ENCODE data around the gene RABEP1. TPM values are rescaled to one million over a fixed set of nuclear protein-coding genes. Genes with fewer than 3 reads are reported as not detected.
"Not testable (repeated sequence)": the region's sequence is repeated elsewhere in the genome, so short reads cannot be mapped to it uniquely, and the experiment has no call there.

Gene RABEP1
- total RNA-seq, 1 experiment from 2014 or later, result 53.0 TPM

- Histone ChIP-seq H3F3A (ENCODE audit: insufficient read depth, low read depth) (peaks cover 59% of the 10 kb centered on the region), H4K20me1 (ENCODE audit: insufficient read depth) (peaks cover 14% of the 10 kb centered on the region), H3K79me2 (ENCODE audit: low read depth) (peaks cover 4% of the 10 kb centered on the region; the same call in 1 of the 2 replicates), H3K9me3 (ENCODE audit: insufficient read depth, low read depth) (no peaks in the 10 kb centered on the region), H3K9me2 (ENCODE audit: insufficient read depth) (no peaks in the 10 kb centered on the region), H2AFZ (no peak overlapping the region), H3K27ac (0 out of 2 replicates have a peak overlapping the region, but pooled peaks have one; percentile 27), H3K27me3 (ENCODE audit: insufficient read depth, low read depth) (no peaks in the 10 kb centered on the region), H3K4me3 (no peak overlapping the region), H3K4me2 (no peak overlapping the region), H3K4me1 (replicated peaks; ENCODE audit: insufficient read depth) (no peaks in the 10 kb centered on the region), H3K36me3 (ENCODE audit: low read depth) (peaks cover 56% of the 10 kb centered on the region)
- DNase-seq, result no peak
- ChIA-PET POLR2A (ENCODE audit: unreplicated experiment) (no interaction called here), CTCF (no interaction called here)
- no TSS peak for BruUV-seq (replicated peaks)
- TF ChIP-seq EZH2 (IDR thresholded peaks at IDR 0.05; ENCODE audit: low read depth), result no peak
- no peak for TF ChIP-seq CTCF (conservative IDR thresholded peaks at IDR 0.05)
- intact Hi-C loops (cut with micrococcal nuclease; ENCODE audit: unreplicated experiment), result no loop called here
Measured at GRCh38 chr17:5429191-5429887, 147.3 kb downstream of the RABEP1 start.

GRCh38 chr17:5430413-5430999 lies 148.4 kb downstream of the RABEP1 start:
- no peaks in the 10 kb centered on the region for H3K9me3 ChIP-seq (ENCODE audit: insufficient read depth, low read depth)
- ChIA-PET POLR2A (ENCODE audit: unreplicated experiment) (interaction anchor here (0.6 kb wide), 2 partner anchors 11 to 21 kb away, joined by 10 to 14 read pairs; no protein-coding TSS in a partner anchor), CTCF (interaction anchor here (1.0 kb wide), 1 partner anchor 9 kb away, joined by 4 read pairs; the partner anchor contains the start of gene C1QBP)
- DNase-seq, result no peak
- H3K79me2 ChIP-seq (ENCODE audit: low read depth), result peaks cover 13% of the 10 kb centered on the region
- H3K4me1 ChIP-seq (replicated peaks; ENCODE audit: insufficient read depth), result no peaks in the 10 kb centered on the region
- H3K27me3 ChIP-seq (ENCODE audit: insufficient read depth, low read depth), result no peaks in the 10 kb centered on the region
- no peak overlapping the region for H3K4me3 ChIP-seq
- H3K4me2 ChIP-seq, result no peak overlapping the region
- no peak overlapping the region for H2AFZ ChIP-seq
- BruUV-seq (replicated peaks), result no TSS peak
- peaks cover 70% of the 10 kb centered on the region for H3F3A ChIP-seq (ENCODE audit: insufficient read depth, low read depth)
- no peaks in the 10 kb centered on the region for H3K9me2 ChIP-seq (ENCODE audit: insufficient read depth)
- intact Hi-C loops (cut with micrococcal nuclease; ENCODE audit: unreplicated experiment), result no loop called here
- no peak for TF ChIP-seq EZH2 (IDR thresholded peaks at IDR 0.05; ENCODE audit: low read depth)
- TF ChIP-seq CTCF (conservative IDR thresholded peaks at IDR 0.05), result no peak
- peak overlapping the region; percentile 5; the same call in 1 of the 2 replicates for H3K27ac ChIP-seq
- H4K20me1 ChIP-seq (ENCODE audit: insufficient read depth), result peaks cover 23% of the 10 kb centered on the region
- H3K36me3 ChIP-seq (ENCODE audit: low read depth), result peaks cover 53% of the 10 kb centered on the region

GRCh38 chr17:5431234-5431633 lies 149.2 kb downstream of the RABEP1 start:
- H3K4me2 ChIP-seq; H2AFZ ChIP-seq; BruUV-seq (replicated peaks); H3K27me3 ChIP-seq (ENCODE audit: insufficient read depth, low read depth); H3K4me1 ChIP-seq (replicated peaks; ENCODE audit: insufficient read depth); H3K9me2 ChIP-seq (ENCODE audit: insufficient read depth); H3K27ac ChIP-seq; intact Hi-C loops (cut with micrococcal nuclease; ENCODE audit: unreplicated experiment); DNase-seq; H3K4me3 ChIP-seq; H3K9me3 ChIP-seq (ENCODE audit: insufficient read depth, low read depth): not testable (repeated sequence)
- peaks cover 29% of the 10 kb centered on the region for H4K20me1 ChIP-seq (ENCODE audit: insufficient read depth)
- H3K79me2 ChIP-seq (ENCODE audit: low read depth), result peaks cover 19% of the 10 kb centered on the region
- ChIA-PET POLR2A (ENCODE audit: unreplicated experiment) (interaction anchor here (0.6 kb wide), 2 partner anchors 10 to 21 kb away, joined by 10 to 14 read pairs; no protein-coding TSS in a partner anchor), CTCF (interaction anchor here (1.0 kb wide), 1 partner anchor 8 kb away, joined by 4 read pairs; the partner anchor contains the start of gene C1QBP)
- H3F3A ChIP-seq (ENCODE audit: insufficient read depth, low read depth), result peaks cover 66% of the 10 kb centered on the region
- H3K36me3 ChIP-seq (ENCODE audit: low read depth), result peaks cover 50% of the 10 kb centered on the region
